GM12878 (cell line): ENCODE results near the gene SNX8. TPM values are rescaled to one million over a fixed set of nuclear protein-coding genes. Genes with fewer than 3 reads are reported as not detected.

Experiments used
- ATAC-seq: fragments of 200-7000 bp; cut with Tn5 transposase; 3 replicates; pipeline ENCODE4 v1.9.1; 2020; ENCODE audit warnings: mild to moderate bottlenecking, moderate library complexity
- BruUV-seq: library from RNA; stranded (reverse); fragments of 400-500 nt; replicated peaks from 2 replicates; lab custom pipeline; 2021; lab: Mats Ljungman, UMichigan
- CTCF ChIA-PET: fragments of 300-600 bp; sonication (Branson Sonifier 250); formaldehyde crosslinking; extraction: SDS; loops from one replicate; lab custom pipeline; 2021; ENCODE audit warnings: inconsistent platforms; lab: Yijun Ruan, JAX
- POLR2A ChIA-PET: fragments of 350-600 bp; formaldehyde crosslinking; extraction: SDS; loops from one replicate; lab custom pipeline; 2021; ENCODE audit warnings: inconsistent platforms; lab: Charles Lee
- RAD21 ChIA-PET: fragments of 300-600 bp; sonication (Branson Sonifier 250); formaldehyde crosslinking; loops from one replicate; lab custom pipeline; 2023; ENCODE audit warnings: antibody characterized with exemption; ENCODE audit not compliant: unreplicated experiment; lab: Charles Lee
- SMC1A ChIA-PET: fragments of 300-600 bp; sonication (Branson Sonifier 250); formaldehyde crosslinking; loops from one replicate; lab custom pipeline; 2023; ENCODE audit not compliant: unreplicated experiment, uncharacterized antibody; lab: Charles Lee
- DNase-seq: peaks from one replicate; pipeline ENCODE4 v3.0.0-alpha.2; 2011; ENCODE audit warnings: low read depth, low spot score
- FAIRE-seq: peaks from 3 replicates; lab custom pipeline; 2011; peaks lifted over from hg19 to GRCh38; lab: Jason Lieb, UNC
- H2AFZ ChIP-seq: 2 replicates; pipeline ENCODE4 v1.6.0; 2011; ENCODE audit warnings: low read depth, low read length, control low read depth; ENCODE audit not compliant: control insufficient read depth
- H3K27ac ChIP-seq: 2 replicates; pipeline ENCODE4 v1.5.1; 2011; ENCODE audit warnings: control low read depth; ENCODE audit not compliant: control insufficient read depth, insufficient read depth
- H3K27me3 ChIP-seq, 2 experiments: replicated peaks in 1 of 2; 2 replicates each; pipeline versions ENCODE4 v1.6.0 to v1.6.1; 2011; ENCODE audit warnings: low read length in 1 of 2; ENCODE audit not compliant: control insufficient read depth in 2 of 2, insufficient read depth in 2 of 2
- H3K36me3 ChIP-seq, 2 experiments: 2 replicates each; pipeline ENCODE4 v1.5.1; 2011; ENCODE audit warnings: low read length in 1 of 2; ENCODE audit not compliant: control insufficient read depth in 2 of 2, insufficient read depth in 2 of 2
- H3K4me1 ChIP-seq: 2 replicates; pipeline ENCODE4 v1.6.1; 2011; ENCODE audit warnings: mild to moderate bottlenecking, low read length, moderate library complexity, mixed read lengths; ENCODE audit not compliant: control insufficient read depth, insufficient read depth
- H3K4me2 ChIP-seq: 2 replicates; pipeline ENCODE4 v1.6.0; 2011; ENCODE audit warnings: control low read depth; ENCODE audit not compliant: control insufficient read depth, insufficient read depth
- H3K4me3 ChIP-seq: fragments of 200-600 bp; sonication (generic); 2 replicates; pipeline ENCODE4 v1.5.1; 2016
- H3K79me2 ChIP-seq: 2 replicates; pipeline ENCODE4 v1.6.0; 2011; ENCODE audit warnings: low read length; ENCODE audit not compliant: control insufficient read depth, insufficient read depth
- H3K9ac ChIP-seq: 2 replicates; pipeline ENCODE4 v1.8.0; 2011; ENCODE audit warnings: low read length, control low read depth, mixed read lengths; ENCODE audit not compliant: control insufficient read depth, insufficient read depth
- H3K9me3 ChIP-seq: replicated peaks from 3 replicates; pipeline ENCODE4 v1.5.1; 2011; ENCODE audit warnings: mild to moderate bottlenecking, low read length; ENCODE audit not compliant: control insufficient read depth, insufficient read depth
- H4K20me1 ChIP-seq: 2 replicates; pipeline ENCODE4 v1.6.0; 2011; ENCODE audit not compliant: control insufficient read depth, insufficient read depth
- HDAC6 ChIP-seq: fragments of 200-600 bp; sonication (generic); IDR thresholded peaks from one replicate; pipeline ENCODE4 v1.8.0; 2017; ENCODE audit warnings: antibody characterized with exemption; ENCODE audit not compliant: unreplicated experiment
- KAT2A ChIP-seq: conservative IDR thresholded peaks from 2 replicates; pipeline ENCODE4 v1.6.1; 2011; ENCODE audit warnings: low read depth, low read length; ENCODE audit not compliant: control insufficient read depth
- NFXL1 ChIP-seq: fragments of 450-650 bp; IDR thresholded peaks from 2 replicates; pipeline ENCODE4 v1.6.1; 2017; ENCODE audit warnings: antibody characterized with exemption, mild to moderate bottlenecking, borderline replicate concordance
- NR2C1 ChIP-seq: fragments of 450-650 bp; IDR thresholded peaks from 2 replicates; pipeline ENCODE4 v1.6.1; 2017; ENCODE audit warnings: antibody characterized with exemption, mild to moderate bottlenecking, moderate library complexity
- SIX5 ChIP-seq: IDR thresholded peaks from 2 replicates; pipeline ENCODE4 v1.6.1; 2011; ENCODE audit warnings: mild to moderate bottlenecking, low read depth, low read length, moderate library complexity; ENCODE audit not compliant: severe bottlenecking
- ZBED1 ChIP-seq: IDR thresholded peaks from 2 replicates; pipeline ENCODE4 v1.6.1; 2016; ENCODE audit warnings: borderline replicate concordance
- WGBS: methylation state at CpG from one replicate; pipeline ENCODE4 v1.1.6; 2016; ENCODE audit warnings: low lambda C conversion rate; ENCODE audit not compliant: insufficient replicate concordance, insufficient coverage; ENCODE audit errors: missing lambda C conversion rate; 5-methylcytosine and 5-hydroxymethylcytosine counted together
- in situ Hi-C: fragments of 300-500 bp; cut with MboI; formaldehyde crosslinking; loops from 9 replicates; pipeline ENCODE4 v1.14.3; 2018; ENCODE audit warnings: mixed read lengths
- intact Hi-C: fragments of 100-400 bp; cut with micrococcal nuclease; formaldehyde crosslinking; loops from one replicate; pipeline ENCODE4 v1.14.2; 2022; ENCODE audit not compliant: unreplicated experiment
- polyA plus RNA-seq, 11 experiments: library from polyadenylated mRNA; depleted of rRNA in 4 of 11; unstranded in 6 of 11; stranded (reverse) in 5 of 11; fragments of >200 nt; fragmentation: Nextera tagmentation in 4 of 11; fragmentation: Illumina TruSeq in 1 of 11; extraction: Ambion mirVana in 4 of 11; extraction: Trizol in 1 of 11; gene quantifications; 1 replicate in 1 of 11; 2 replicates in 10 of 11; pipeline versions ENCODE4 v1.2.1 to v1.2.3, GENCODE V29; 2011 to 2016; ENCODE audit warnings: inconsistent platforms in 2 of 11, missing spikeins in 2 of 11, low read depth in 1 of 11
- total RNA-seq, 4 experiments: library from RNA; depleted of rRNA in 3 of 4; stranded (reverse); fragments of >200 nt in 3 of 4; fragmentation: Illumina TruSeq in 1 of 4; extraction: Trizol in 1 of 4; gene quantifications; 2 replicates each; pipeline versions ENCODE4 v1.2.1 to v1.2.3, GENCODE V29; 2013 to 2021
- TF ChIP-seq, protein P1 (sequence below): IDR thresholded peaks from 2 replicates; pipeline ENCODE4 v1.6.1; 2011; ENCODE audit warnings: borderline replicate concordance, low read depth, mild to moderate bottlenecking, moderate library complexity, low read length; ENCODE audit not compliant: insufficient read depth, poor library complexity, severe bottlenecking
- TF ChIP-seq, protein P2 (sequence below): fragments of 450-650 bp; conservative IDR thresholded peaks from 2 replicates; pipeline ENCODE4 v1.6.1; 2017; ENCODE audit warnings: mild to moderate bottlenecking, moderate library complexity
- TF ChIP-seq, protein P3 (sequence below): fragments of 450-650 bp; IDR thresholded peaks from 2 replicates; pipeline ENCODE4 v1.6.1; 2016; ENCODE audit warnings: mild to moderate bottlenecking
- TF ChIP-seq, protein P4 (sequence below): IDR thresholded peaks from 2 replicates; pipeline ENCODE4 v1.6.1; 2012; ENCODE audit warnings: mild to moderate bottlenecking, low read depth, low read length

SNX8 gene
- total and polyA plus RNA-seq, 10 of the 15 experiments (the other 5 are each of a cell fraction or from before 2014, with no cell fraction given): 6.4 to 210 (median 97.6) TPM

DNA sequence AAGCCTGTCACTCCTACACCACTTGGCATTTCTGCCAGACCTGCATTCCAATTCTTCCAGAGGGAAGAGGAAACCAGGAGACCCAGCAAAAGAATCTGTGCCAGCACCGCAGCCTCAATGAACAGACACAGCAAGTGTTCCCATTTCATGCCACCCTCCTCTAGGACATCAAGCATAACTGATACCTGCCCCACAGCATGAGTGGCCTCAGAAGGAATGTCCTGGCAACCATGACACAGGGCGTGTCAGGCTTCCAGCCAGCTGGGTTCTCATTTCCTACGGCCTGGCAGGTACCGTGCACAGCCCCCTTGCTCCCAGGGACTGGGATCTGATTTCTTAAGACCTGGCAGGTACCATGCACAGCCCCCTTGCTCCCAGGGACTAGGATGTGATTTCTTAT lies 89.3 kb downstream of the SNX8 start (continued):
- TF ChIP-seq ZBED1: no peak

DNA sequence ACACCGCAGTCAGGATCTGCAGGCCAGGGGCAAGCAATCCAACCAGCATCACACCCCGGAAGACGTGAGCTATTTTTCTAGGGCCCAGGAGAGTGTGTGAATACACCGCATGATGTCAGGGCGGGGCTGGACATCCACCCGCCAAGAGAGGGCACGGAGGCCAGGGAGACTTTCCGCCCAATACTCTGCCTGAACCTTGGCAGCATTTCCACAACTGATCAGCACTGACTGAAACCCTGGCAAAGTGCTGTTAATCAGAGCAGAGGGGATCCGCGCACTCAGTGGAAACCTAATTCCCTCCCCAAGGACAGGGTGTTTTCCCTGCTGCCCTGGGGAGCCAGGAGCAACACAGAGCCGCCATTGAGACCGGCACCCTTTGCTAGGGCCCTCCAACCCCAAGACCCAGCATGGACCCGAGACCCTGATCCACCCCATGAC lies 89.7 kb downstream of the SNX8 start:
- peaks cover 2% of the 10 kb centered on the region; the same call in 1 of the 2 replicates for H4K20me1 ChIP-seq
- no peak overlapping the region for H3K4me3 ChIP-seq
- H3K9me3 ChIP-seq: no peaks in the 10 kb centered on the region
- in situ Hi-C loops: no loop called here
- no peak for ATAC-seq
- no peak overlapping the region for H3K27ac ChIP-seq
- no TSS peak for BruUV-seq
- peaks cover 2% of the 10 kb centered on the region for H3K79me2 ChIP-seq
- H3K27me3 ChIP-seq: no peaks in the 10 kb centered on the region
- RAD21 ChIA-PET: no interaction called here
- H2AFZ ChIP-seq: no peak overlapping the region
- SMC1A ChIA-PET: no interaction called here
- H3K36me3 ChIP-seq: peaks cover 14 to 43% of the 10 kb centered on the region in 2 experiments
- H3K4me1 ChIP-seq: no peaks in the 10 kb centered on the region
- WGBS: 97% methylated on average over 13 of the region's 13 CpGs
- no peak overlapping the region for H3K4me2 ChIP-seq
- CTCF ChIA-PET: no interaction called here
- intact Hi-C loops: no loop called here
- no peak overlapping the region for H3K9ac ChIP-seq
- FAIRE-seq: no peak
- DNase-seq: no peak
- POLR2A ChIA-PET: no interaction called here
- no peak for TF ChIP-seq HDAC6
- TF ChIP-seq, protein P1, sequence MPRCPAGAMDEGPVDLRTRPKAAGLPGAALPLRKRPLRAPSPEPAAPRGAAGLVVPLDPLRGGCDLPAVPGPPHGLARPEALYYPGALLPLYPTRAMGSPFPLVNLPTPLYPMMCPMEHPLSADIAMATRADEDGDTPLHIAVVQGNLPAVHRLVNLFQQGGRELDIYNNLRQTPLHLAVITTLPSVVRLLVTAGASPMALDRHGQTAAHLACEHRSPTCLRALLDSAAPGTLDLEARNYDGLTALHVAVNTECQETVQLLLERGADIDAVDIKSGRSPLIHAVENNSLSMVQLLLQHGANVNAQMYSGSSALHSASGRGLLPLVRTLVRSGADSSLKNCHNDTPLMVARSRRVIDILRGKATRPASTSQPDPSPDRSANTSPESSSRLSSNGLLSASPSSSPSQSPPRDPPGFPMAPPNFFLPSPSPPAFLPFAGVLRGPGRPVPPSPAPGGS: no peak
- no peak for TF ChIP-seq NFXL1
- TF ChIP-seq KAT2A: no peak
- TF ChIP-seq SIX5: no peak
- TF ChIP-seq, protein P2, sequence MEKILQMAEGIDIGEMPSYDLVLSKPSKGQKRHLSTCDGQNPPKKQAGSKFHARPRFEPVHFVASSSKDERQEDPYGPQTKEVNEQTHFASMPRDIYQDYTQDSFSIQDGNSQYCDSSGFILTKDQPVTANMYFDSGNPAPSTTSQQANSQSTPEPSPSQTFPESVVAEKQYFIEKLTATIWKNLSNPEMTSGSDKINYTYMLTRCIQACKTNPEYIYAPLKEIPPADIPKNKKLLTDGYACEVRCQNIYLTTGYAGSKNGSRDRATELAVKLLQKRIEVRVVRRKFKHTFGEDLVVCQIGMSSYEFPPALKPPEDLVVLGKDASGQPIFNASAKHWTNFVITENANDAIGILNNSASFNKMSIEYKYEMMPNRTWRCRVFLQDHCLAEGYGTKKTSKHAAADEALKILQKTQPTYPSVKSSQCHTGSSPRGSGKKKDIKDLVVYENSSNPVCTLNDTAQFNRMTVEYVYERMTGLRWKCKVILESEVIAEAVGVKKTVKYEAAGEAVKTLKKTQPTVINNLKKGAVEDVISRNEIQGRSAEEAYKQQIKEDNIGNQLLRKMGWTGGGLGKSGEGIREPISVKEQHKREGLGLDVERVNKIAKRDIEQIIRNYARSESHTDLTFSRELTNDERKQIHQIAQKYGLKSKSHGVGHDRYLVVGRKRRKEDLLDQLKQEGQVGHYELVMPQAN: no peak
- no peak for TF ChIP-seq NR2C1
- TF ChIP-seq, protein P3, sequence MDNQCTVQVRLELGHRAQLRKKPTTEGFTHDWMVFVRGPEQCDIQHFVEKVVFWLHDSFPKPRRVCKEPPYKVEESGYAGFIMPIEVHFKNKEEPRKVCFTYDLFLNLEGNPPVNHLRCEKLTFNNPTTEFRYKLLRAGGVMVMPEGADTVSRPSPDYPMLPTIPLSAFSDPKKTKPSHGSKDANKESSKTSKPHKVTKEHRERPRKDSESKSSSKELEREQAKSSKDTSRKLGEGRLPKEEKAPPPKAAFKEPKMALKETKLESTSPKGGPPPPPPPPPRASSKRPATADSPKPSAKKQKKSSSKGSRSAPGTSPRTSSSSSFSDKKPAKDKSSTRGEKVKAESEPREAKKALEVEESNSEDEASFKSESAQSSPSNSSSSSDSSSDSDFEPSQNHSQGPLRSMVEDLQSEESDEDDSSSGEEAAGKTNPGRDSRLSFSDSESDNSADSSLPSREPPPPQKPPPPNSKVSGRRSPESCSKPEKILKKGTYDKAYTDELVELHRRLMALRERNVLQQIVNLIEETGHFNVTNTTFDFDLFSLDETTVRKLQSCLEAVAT: no peak
- TF ChIP-seq, protein P4, sequence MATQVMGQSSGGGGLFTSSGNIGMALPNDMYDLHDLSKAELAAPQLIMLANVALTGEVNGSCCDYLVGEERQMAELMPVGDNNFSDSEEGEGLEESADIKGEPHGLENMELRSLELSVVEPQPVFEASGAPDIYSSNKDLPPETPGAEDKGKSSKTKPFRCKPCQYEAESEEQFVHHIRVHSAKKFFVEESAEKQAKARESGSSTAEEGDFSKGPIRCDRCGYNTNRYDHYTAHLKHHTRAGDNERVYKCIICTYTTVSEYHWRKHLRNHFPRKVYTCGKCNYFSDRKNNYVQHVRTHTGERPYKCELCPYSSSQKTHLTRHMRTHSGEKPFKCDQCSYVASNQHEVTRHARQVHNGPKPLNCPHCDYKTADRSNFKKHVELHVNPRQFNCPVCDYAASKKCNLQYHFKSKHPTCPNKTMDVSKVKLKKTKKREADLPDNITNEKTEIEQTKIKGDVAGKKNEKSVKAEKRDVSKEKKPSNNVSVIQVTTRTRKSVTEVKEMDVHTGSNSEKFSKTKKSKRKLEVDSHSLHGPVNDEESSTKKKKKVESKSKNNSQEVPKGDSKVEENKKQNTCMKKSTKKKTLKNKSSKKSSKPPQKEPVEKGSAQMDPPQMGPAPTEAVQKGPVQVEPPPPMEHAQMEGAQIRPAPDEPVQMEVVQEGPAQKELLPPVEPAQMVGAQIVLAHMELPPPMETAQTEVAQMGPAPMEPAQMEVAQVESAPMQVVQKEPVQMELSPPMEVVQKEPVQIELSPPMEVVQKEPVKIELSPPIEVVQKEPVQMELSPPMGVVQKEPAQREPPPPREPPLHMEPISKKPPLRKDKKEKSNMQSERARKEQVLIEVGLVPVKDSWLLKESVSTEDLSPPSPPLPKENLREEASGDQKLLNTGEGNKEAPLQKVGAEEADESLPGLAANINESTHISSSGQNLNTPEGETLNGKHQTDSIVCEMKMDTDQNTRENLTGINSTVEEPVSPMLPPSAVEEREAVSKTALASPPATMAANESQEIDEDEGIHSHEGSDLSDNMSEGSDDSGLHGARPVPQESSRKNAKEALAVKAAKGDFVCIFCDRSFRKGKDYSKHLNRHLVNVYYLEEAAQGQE: no peak
